H1 (cell line): Measurements from ENCODE around the gene SPATA31D4. TPM values are rescaled to one million over a fixed set of nuclear protein-coding genes. Genes with fewer than 3 reads are reported as not detected.

Experiments
- CTCF ChIA-PET: fragments of 300-600 bp; sonication (Branson Sonifier 250); formaldehyde crosslinking; loops from one replicate; lab custom pipeline; 2021; ENCODE audit not compliant: partially characterized antibody; lab: Charles Lee
- POLR2A ChIA-PET: fragments of 300-600 bp; sonication (Branson Sonifier 250); formaldehyde crosslinking; loops from one replicate; lab custom pipeline; 2021; ENCODE audit warnings: inconsistent platforms; ENCODE audit not compliant: partially characterized antibody; lab: Charles Lee
- DNase-seq, 2 experiments: peaks; one replicate each; pipeline versions ENCODE4 v3.0.0 to v3.0.0-alpha.2; 2010 to 2022; ENCODE audit warnings: low spot score in 2 of 2, low read depth in 1 of 2, mixed read lengths in 1 of 2
- FAIRE-seq: peaks from 2 replicates; lab custom pipeline; 2011; peaks lifted over from hg19 to GRCh38; lab: Jason Lieb, UNC
- H2AFZ ChIP-seq: 2 replicates; pipeline ENCODE4 v1.8.1; 2012; ENCODE audit warnings: low read length, inconsistent platforms
- H2AK5ac ChIP-seq: 2 replicates; pipeline ENCODE4 v1.6.1; 2013; ENCODE audit warnings: low read depth, low read length
- H2BK120ac ChIP-seq: replicated peaks from 2 replicates; pipeline ENCODE3; 2013; ENCODE audit warnings: low read depth, low read length, inconsistent platforms
- H2BK12ac ChIP-seq: 2 replicates; pipeline ENCODE4 v1.6.1; 2013; ENCODE audit warnings: low read depth, low read length
- H2BK15ac ChIP-seq: 2 replicates; pipeline ENCODE4 v1.6.1; 2013; ENCODE audit warnings: low read length
- H2BK20ac ChIP-seq: 2 replicates; pipeline ENCODE4 v1.6.1; 2013; ENCODE audit warnings: low read length
- H2BK5ac ChIP-seq: 2 replicates; pipeline ENCODE4 v1.6.1; 2013; ENCODE audit warnings: low read depth, low read length
- H3K14ac ChIP-seq: 2 replicates; pipeline ENCODE4 v1.6.1; 2013; ENCODE audit warnings: inconsistent platforms; ENCODE audit not compliant: insufficient read length
- H3K18ac ChIP-seq: 2 replicates; pipeline ENCODE4 v1.6.1; 2013; ENCODE audit warnings: low read length; ENCODE audit errors: extremely low read depth
- H3K23ac ChIP-seq: 2 replicates; pipeline ENCODE4 v1.6.1; 2013; ENCODE audit warnings: inconsistent platforms; ENCODE audit not compliant: insufficient read length
- H3K23me2 ChIP-seq: 2 replicates; pipeline ENCODE4 v1.6.1; 2013; ENCODE audit warnings: low read depth, low read length
- H3K27ac ChIP-seq: 2 replicates; pipeline ENCODE4 v1.6.1; 2011; ENCODE audit warnings: low read depth, low read length, inconsistent platforms
- H3K27me3 ChIP-seq, 4 experiments: replicated peaks in 1 of 4; 1 replicate in 1 of 4; 2 replicates in 3 of 4; pipeline versions ENCODE4 v1.6.1 to v1.8.1; 2011 to 2013; ENCODE audit warnings: low read length in 3 of 4, mild to moderate bottlenecking in 3 of 4, inconsistent platforms in 2 of 4, mixed read lengths in 2 of 4, moderate library complexity in 1 of 4; ENCODE audit not compliant: control insufficient read depth in 3 of 4, insufficient read depth in 3 of 4; ENCODE audit errors: extremely low read depth in 1 of 4
- H3K36me3 ChIP-seq, 4 experiments: 2 replicates each; pipeline versions ENCODE4 v1.6.1 to v1.8.1; 2011 to 2013; ENCODE audit warnings: mild to moderate bottlenecking in 4 of 4, low read length in 3 of 4, moderate library complexity in 2 of 4, control low read depth in 1 of 4, inconsistent platforms in 1 of 4; ENCODE audit not compliant: insufficient read depth in 4 of 4, control insufficient read depth in 2 of 4
- H3K4ac ChIP-seq: replicated peaks from 2 replicates; pipeline ENCODE3; 2013; ENCODE audit warnings: low read length, low read depth, mixed read lengths, inconsistent platforms; ENCODE audit not compliant: insufficient read length
- H3K4me1 ChIP-seq, 4 experiments: replicated peaks in 1 of 4; 1 replicate in 1 of 4; 2 replicates in 3 of 4; pipeline versions ENCODE4 v1.6.1 to v1.8.1; 2011 to 2013; ENCODE audit warnings: low read length in 3 of 4, inconsistent platforms in 2 of 4, mixed read lengths in 1 of 4; ENCODE audit not compliant: insufficient read depth in 4 of 4, control insufficient read depth in 3 of 4
- H3K4me2 ChIP-seq, 2 experiments: 2 replicates each; pipeline versions ENCODE4 v1.6.1 to v1.8.1; 2011 to 2013; ENCODE audit warnings: low read depth in 2 of 2, low read length in 2 of 2, control low read depth in 1 of 2, inconsistent platforms in 1 of 2, mild to moderate bottlenecking in 1 of 2; ENCODE audit not compliant: insufficient read depth in 1 of 2
- H3K4me3 ChIP-seq, 4 experiments: fragments of 200-600, 300-600 bp in 1 of 4; sonication (generic), shearing (Covaris generic), sonication (Bioruptor Twin) in 1 of 4; 2 replicates each; pipeline versions ENCODE4 v1.5.1 to v1.8.1; 2011 to 2016; ENCODE audit warnings: low read length in 4 of 4, low read depth in 3 of 4, control low read depth in 2 of 4, inconsistent platforms in 2 of 4, mild to moderate bottlenecking in 2 of 4, mixed read lengths in 1 of 4, moderate library complexity in 1 of 4; ENCODE audit not compliant: insufficient read depth in 2 of 4; ENCODE audit errors: extremely low read depth in 1 of 4
- H3K56ac ChIP-seq: replicated peaks from 2 replicates; pipeline ENCODE3; 2013; ENCODE audit warnings: low read depth, mild to moderate bottlenecking, mixed read lengths, low read length, inconsistent platforms; ENCODE audit not compliant: insufficient read length
- H3K79me1 ChIP-seq: 2 replicates; pipeline ENCODE4 v1.6.1; 2013; ENCODE audit warnings: low read depth, low read length, control low read depth
- H3K79me2 ChIP-seq, 2 experiments: 2 replicates each; pipeline versions ENCODE4 v1.6.1 to v1.8.1; 2012 to 2013; ENCODE audit warnings: low read length in 2 of 2, mild to moderate bottlenecking in 2 of 2, inconsistent platforms in 1 of 2; ENCODE audit not compliant: insufficient read depth in 2 of 2, control insufficient read depth in 1 of 2
- H3K9ac ChIP-seq, 4 experiments: replicated peaks in 1 of 4; 1 replicate in 1 of 4; 2 replicates in 3 of 4; pipeline versions ENCODE4 v1.6.1 to v1.8.1; 2011 to 2013; ENCODE audit warnings: low read depth in 3 of 4, low read length in 3 of 4, control low read depth in 2 of 4, mild to moderate bottlenecking in 2 of 4, moderate library complexity in 2 of 4, inconsistent platforms in 1 of 4; ENCODE audit errors: extremely low read depth in 1 of 4
- H3K9me3 ChIP-seq, 2 experiments: 2 replicates each; pipeline versions ENCODE4 v1.6.1 to v1.8.1; 2012 to 2013; ENCODE audit warnings: mild to moderate bottlenecking in 2 of 2, moderate library complexity in 2 of 2, control low read depth in 1 of 2, inconsistent platforms in 1 of 2, low read depth in 1 of 2, low read length in 1 of 2, mixed read lengths in 1 of 2; ENCODE audit not compliant: insufficient read depth in 2 of 2
- H4K20me1 ChIP-seq, 2 experiments: replicated peaks in 1 of 2; 2 replicates each; pipeline versions ENCODE3 to v1.8.1; 2011 to 2013; ENCODE audit warnings: inconsistent platforms in 2 of 2, low read length in 2 of 2, mild to moderate bottlenecking in 1 of 2; ENCODE audit not compliant: insufficient read depth in 2 of 2, control insufficient read depth in 1 of 2
- H4K5ac ChIP-seq: 2 replicates; pipeline ENCODE4 v1.6.1; 2013; ENCODE audit warnings: low read length, low read depth, mixed read lengths, inconsistent platforms; ENCODE audit not compliant: insufficient read length
- H4K8ac ChIP-seq: 2 replicates; pipeline ENCODE4 v1.8.0; 2013; ENCODE audit warnings: mild to moderate bottlenecking, moderate library complexity, low read length, inconsistent platforms; ENCODE audit not compliant: insufficient read depth; ENCODE audit errors: extremely low read depth
- H4K91ac ChIP-seq: replicated peaks from 2 replicates; pipeline ENCODE3; 2013; ENCODE audit warnings: low read length, mixed read lengths, inconsistent platforms; ENCODE audit not compliant: insufficient read length
- CTCF ChIP-seq, 3 experiments: IDR thresholded peaks; 1 replicate in 2 of 3; 2 replicates in 1 of 3; pipeline versions ENCODE4 v1.5.1 to v1.6.1; 2011; ENCODE audit warnings: low read length in 3 of 3, mild to moderate bottlenecking in 3 of 3, inconsistent platforms in 2 of 3, low read depth in 1 of 3, moderate library complexity in 1 of 3; ENCODE audit not compliant: insufficient read depth in 1 of 3; ENCODE audit errors: control extremely low read depth in 1 of 3
- HDAC6 ChIP-seq: IDR thresholded peaks from one replicate; pipeline ENCODE4 v1.7.1; 2012; ENCODE audit warnings: low read depth, mild to moderate bottlenecking, inconsistent platforms, low read length, moderate library complexity
- KDM5A ChIP-seq: fragments of 200-600 bp; IDR thresholded peaks from 2 replicates; pipeline ENCODE4 v1.7.1; 2012; ENCODE audit warnings: mild to moderate bottlenecking, low read length, inconsistent platforms, mixed read lengths
- NRF1 ChIP-seq: IDR thresholded peaks from 2 replicates; pipeline ENCODE4 v1.6.1; 2011; ENCODE audit warnings: mild to moderate bottlenecking, low read depth, low read length, improper control_type of control experiment
- RBBP5 ChIP-seq: IDR thresholded peaks from 2 replicates; pipeline ENCODE4 v1.7.1; 2012; ENCODE audit warnings: low read depth, mild to moderate bottlenecking, inconsistent platforms, low read length, moderate library complexity, borderline replicate concordance
- RNF2 ChIP-seq: fragments of 200-900, 300-1000 bp; sonication (generic); IDR thresholded peaks from 2 replicates; pipeline ENCODE4 v1.7.1; 2016; ENCODE audit warnings: borderline replicate concordance, low read depth, mild to moderate bottlenecking, antibody characterized with exemption, low read length; ENCODE audit not compliant: poor library complexity, severe bottlenecking; ENCODE audit errors: missing control alignments
- SRF ChIP-seq: IDR thresholded peaks from 2 replicates; pipeline ENCODE4 v1.6.1; 2011; ENCODE audit warnings: mild to moderate bottlenecking, low read depth, low read length, moderate library complexity
- WGBS, 2 experiments: shearing (Covaris generic) in 1 of 2; methylation state at CpG; one replicate each; pipeline versions ENCODE4 v1.1.6 to v1.1.7; 2013 to 2015; ENCODE audit warnings: low lambda C conversion rate in 2 of 2, mixed read lengths in 2 of 2, inconsistent platforms in 1 of 2, low coverage in 1 of 2, missing lambda C conversion rate in 1 of 2; ENCODE audit not compliant: insufficient replicate concordance in 2 of 2, insufficient coverage in 1 of 2, insufficient read length in 1 of 2; ENCODE audit errors: extremely low coverage in 1 of 2, missing lambda C conversion rate in 1 of 2; 5-methylcytosine and 5-hydroxymethylcytosine counted together
- polyA plus RNA-seq, 7 experiments: library from polyadenylated mRNA; depleted of rRNA in 3 of 7; stranded (reverse) in 5 of 7; unstranded in 2 of 7; fragments of >200 nt in 5 of 7; fragments of 200-250 nt in 2 of 7; gene quantifications; 1 replicate in 5 of 7; 2 replicates in 1 of 7; 4 replicates in 1 of 7; pipeline versions ENCODE4 v1.2.1 to v1.2.3, GENCODE V29; 2011 to 2013; ENCODE audit warnings: missing spikeins in 2 of 7, mixed read lengths in 2 of 7
- total RNA-seq: library from RNA; stranded (reverse); fragmentation: NEBNext Ultra II Directional; extraction: Animal tissue kit (Norgen Biotek cat#: 25700); gene quantifications from 2 replicates; pipeline ENCODE4 v1.2.1, GENCODE V29; 2021

Gene SPATA31D4
- total and polyA plus RNA-seq, 2 of the 8 experiments (the other 6 are each of a cell fraction or from before 2014, with no cell fraction given) = not detected

- no peak overlapping the region for H3K27ac ChIP-seq
- no peak overlapping the region for H2BK5ac ChIP-seq
- H3K4me1 ChIP-seq = no peaks in the 10 kb centered on the region
- H3K23ac ChIP-seq = no peak overlapping the region
- H2AK5ac ChIP-seq = no peak overlapping the region
- no peak overlapping the region for H2BK15ac ChIP-seq
- H4K91ac ChIP-seq = no peak overlapping the region
- no peak overlapping the region for H3K9ac ChIP-seq
- no peaks in the 10 kb centered on the region for H3K79me2 ChIP-seq
- no peak overlapping the region for H3K4ac ChIP-seq
- H2BK20ac ChIP-seq = no peak overlapping the region
- no peaks in the 10 kb centered on the region for H3K79me1 ChIP-seq
- H3K14ac ChIP-seq = no peak overlapping the region
- POLR2A ChIA-PET = no interaction called here
- H3K18ac ChIP-seq = no peak overlapping the region
- H3K23me2 ChIP-seq = no peaks in the 10 kb centered on the region
- TF ChIP-seq NRF1 = no peak
- TF ChIP-seq SRF = no peak
- no peak for TF ChIP-seq HDAC6
- no peak for TF ChIP-seq RNF2
- TF ChIP-seq RBBP5 = no peak
- no peak for TF ChIP-seq KDM5A
- TF ChIP-seq CTCF (IDR thresholded peaks at IDR 0.05; ENCODE audit: control extremely low read depth in 1 of 3, insufficient read depth in 1 of 3, low read depth in 1 of 3, low read length in 3 of 3) = no peak
- H3K4me2 ChIP-seq = no peak overlapping the region
- no peaks in the 10 kb centered on the region for H3K36me3 ChIP-seq
- DNase-seq (no peak), FAIRE-seq (no peak)
- H2BK120ac ChIP-seq = no peak overlapping the region
- no peak overlapping the region for H4K5ac ChIP-seq
- no peak overlapping the region for H3K4me3 ChIP-seq
- H3K56ac ChIP-seq = no peak overlapping the region
- WGBS, 2 experiments = 100% methylated on average over 3 of the region's 3 CpGs; no CpG with 5 or more reads in 1 of the 2 experiments
- H3K9me3 ChIP-seq = no peaks in the 10 kb centered on the region
- H4K8ac ChIP-seq = no peak overlapping the region
- no peaks in the 10 kb centered on the region for H4K20me1 ChIP-seq
- no peak overlapping the region for H2BK12ac ChIP-seq
- H2AFZ ChIP-seq = no peak overlapping the region
- H3K27me3 ChIP-seq = no peaks in the 10 kb centered on the region
- CTCF ChIA-PET = no interaction called here
These were observed 34.3 kb upstream of the SPATA31D4 start for GRCh38 chr9:81893929-81894328.
